Fibroblast of upper back skin (primary cell): ENCODE results near the gene MIEF2.
"Not testable (repeated sequence)": the region's sequence is repeated elsewhere in the genome, so short reads cannot be mapped to it uniquely, and the experiment has no call there.

ENCODE experiments used
- DNase-seq: peaks from one replicate; pipeline ENCODE4 v3.0.0-alpha.2; 2013

Gene MIEF2

GRCh38 chr17:18300725-18301480 lies 40.4 kb downstream of the MIEF2 start:
- DNase-seq: no peak

DNA sequence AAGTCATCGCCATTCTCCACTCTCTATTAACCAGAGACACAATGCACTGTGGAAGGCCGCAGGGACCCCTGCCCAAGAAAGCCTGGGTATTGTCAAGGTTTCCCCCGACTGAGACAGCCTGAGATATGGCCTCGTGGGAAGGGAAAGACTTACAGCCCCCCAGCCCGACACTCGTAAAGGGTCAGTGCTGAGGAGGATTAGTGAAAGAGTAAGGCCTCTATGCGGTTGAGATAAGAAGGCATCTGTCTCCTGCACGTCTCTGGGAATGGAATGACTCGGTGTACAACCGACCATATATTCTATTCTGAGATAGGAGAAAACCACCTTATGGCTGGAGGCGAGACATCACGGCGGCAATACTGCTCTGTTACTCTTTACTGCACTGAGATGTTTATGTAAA lies 42.7 kb downstream of the MIEF2 start:
- not testable (repeated sequence) for DNase-seq

- DNase-seq: no peak
Observed at GRCh38 chr17:18309202-18309601, 48.7 kb downstream of the MIEF2 start.

GRCh38 chr17:18314059-18314730 lies 53.7 kb downstream of the MIEF2 start:
- DNase-seq: no peak

GRCh38 chr17:18314731-18315561 lies 54.5 kb downstream of the MIEF2 start, which contains the start of the genes SMCR8 and TOP3A:
Gene SMCR8, plus strand, starts transcription at chr17:18315293. Its CDS starts 497 bp downstream, at chr17:18315790.
Gene TOP3A, minus strand, starts transcription at chr17:18314994. Its CDS starts 216 bp downstream, at chr17:18314778.
- peak; percentile 99 for DNase-seq

DNA sequence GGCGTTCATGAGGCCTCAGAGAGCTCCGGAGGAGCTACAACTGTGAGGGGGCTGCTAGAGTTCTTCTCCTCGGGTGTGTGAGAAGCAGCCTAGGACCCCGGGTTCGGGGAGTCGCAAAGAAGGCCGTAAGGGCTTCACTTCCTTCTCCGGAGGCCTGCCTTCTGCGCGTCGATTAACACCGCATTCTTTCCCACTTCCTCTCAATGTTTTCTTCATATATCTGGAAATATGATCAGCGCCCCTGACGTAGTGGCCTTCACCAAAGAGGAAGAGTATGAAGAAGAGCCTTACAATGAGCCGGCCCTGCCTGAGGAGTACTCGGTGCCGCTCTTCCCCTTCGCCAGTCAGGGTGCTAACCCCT lies 55.1 kb downstream of the MIEF2 start:
- DNase-seq: no peak

DNA sequence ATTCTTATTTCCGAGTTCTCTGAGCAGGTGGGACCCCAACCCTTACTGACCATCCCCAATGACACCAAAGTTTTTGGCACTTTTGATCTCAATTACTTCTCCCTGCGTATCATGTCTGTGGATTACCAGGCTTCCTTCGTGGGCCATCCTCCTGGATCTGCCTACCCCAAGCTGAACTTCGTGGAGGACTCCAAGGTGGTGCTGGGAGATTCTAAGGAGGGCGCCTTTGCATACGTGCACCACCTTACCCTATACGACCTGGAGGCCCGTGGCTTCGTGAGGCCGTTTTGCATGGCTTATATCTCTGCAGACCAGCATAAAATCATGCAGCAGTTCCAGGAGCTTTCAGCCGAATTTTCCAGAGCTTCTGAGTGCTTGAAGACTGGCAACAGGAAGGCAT lies 55.5 kb downstream of the MIEF2 start:
- no peak for DNase-seq
